ENCODE data around the gene MALRD1.
"Not testable (repeated sequence)": the region's sequence is repeated elsewhere in the genome, so short reads cannot be mapped to it uniquely, and the experiment has no call there.

Gene MALRD1

GRCh38 chr10:19499291-19499770 lies 450.7 kb downstream of the MALRD1 start:
- TF ChIP-seq CTCF (IDR thresholded peaks at IDR 0.05; ENCODE audit: borderline replicate concordance, insufficient read depth, low read depth, low read length), result no peak
- H3K4me3 ChIP-seq (ENCODE audit: low read depth, low read length), result no peak overlapping the region

- no peak overlapping the region for H3K4me3 ChIP-seq (ENCODE audit: low read depth, low read length)
- TF ChIP-seq CTCF (IDR thresholded peaks at IDR 0.05; ENCODE audit: borderline replicate concordance, insufficient read depth, low read depth, low read length), result no peak
Observed at GRCh38 chr10:19500959-19501358, 452.4 kb downstream of the MALRD1 start.

GRCh38 chr10:19505320-19506312 lies 457.0 kb downstream of the MALRD1 start:
- no peak overlapping the region for H3K4me3 ChIP-seq (ENCODE audit: low read depth, low read length)
- no peak for TF ChIP-seq CTCF (IDR thresholded peaks at IDR 0.05; ENCODE audit: borderline replicate concordance, insufficient read depth, low read depth, low read length)

GRCh38 chr10:19510005-19510732 lies 461.6 kb downstream of the MALRD1 start:
- not testable (repeated sequence) for H3K4me3 ChIP-seq (ENCODE audit: low read depth, low read length)

GRCh38 chr10:19518109-19518508 lies 469.5 kb downstream of the MALRD1 start:
- TF ChIP-seq CTCF (IDR thresholded peaks at IDR 0.05; ENCODE audit: borderline replicate concordance, insufficient read depth, low read depth, low read length), result no peak
- no peak overlapping the region for H3K4me3 ChIP-seq (ENCODE audit: low read depth, low read length)

GRCh38 chr10:19518632-19519031 lies 470.0 kb downstream of the MALRD1 start:
- TF ChIP-seq CTCF (IDR thresholded peaks at IDR 0.05; ENCODE audit: borderline replicate concordance, insufficient read depth, low read depth, low read length), result no peak
- H3K4me3 ChIP-seq (ENCODE audit: low read depth, low read length), result no peak overlapping the region

GRCh38 chr10:19531324-19531723 lies 482.7 kb downstream of the MALRD1 start:
- no peak for TF ChIP-seq CTCF (IDR thresholded peaks at IDR 0.05; ENCODE audit: borderline replicate concordance, insufficient read depth, low read depth, low read length)
- no peak overlapping the region for H3K4me3 ChIP-seq (ENCODE audit: low read depth, low read length)
